ENCODE measurements around the gene TTC24.

GRCh38 chr1:156534424-156535060, 45.0 kb upstream of the TTC24 start:
- TF ChIP-seq CTCF (IDR thresholded peaks at IDR 0.05; ENCODE audit: low read depth, low read length) (no peak), POLR2A (IDR thresholded peaks at IDR 0.05; ENCODE audit: extremely low read depth, insufficient read length) (no peak), MAX (IDR thresholded peaks at IDR 0.05; ENCODE audit: low read depth, low read length) (no peak), MYC (IDR thresholded peaks at IDR 0.05; ENCODE audit: low read depth, low read length) (no peak)

Measured in NB4 (cell line).